ENCODE results near the gene RAB7B. TPM values are rescaled to one million over a fixed set of nuclear protein-coding genes. Genes with fewer than 3 reads are reported as not detected.

Gene RAB7B
- total RNA-seq, 1 experiment from 2014 or later: 25.7 TPM

DNA sequence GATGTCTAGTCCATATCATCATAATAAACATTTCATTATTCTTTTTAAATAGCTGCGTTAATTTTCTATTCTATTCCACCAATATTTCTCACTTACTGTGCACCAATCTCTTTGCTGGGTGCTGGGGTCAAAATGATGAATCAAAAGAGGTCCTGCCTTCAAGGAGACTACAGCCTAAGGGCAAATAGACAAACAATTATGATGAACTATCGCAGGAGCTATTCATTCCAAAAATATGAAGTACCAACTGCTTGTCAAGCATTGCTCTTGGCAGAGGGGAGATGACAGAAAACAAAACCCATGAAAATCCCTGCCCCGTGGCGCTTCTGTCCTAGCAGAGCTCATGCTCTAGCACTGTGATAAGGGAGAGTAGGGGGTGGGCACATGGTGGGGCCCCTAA, 31.1 kb downstream of the RAB7B start:
- Histone ChIP-seq H3K4me3 (no peak overlapping the region), H3K9me3 (no peaks in the 10 kb centered on the region), H3K27me3 (no peaks in the 10 kb centered on the region), H3K36me3 (no peaks in the 10 kb centered on the region; the same call in 1 of the 2 replicates)
- DNase-seq: no peak

- Histone ChIP-seq H3K4me3 (no peak overlapping the region), H3K36me3 (no peaks in the 10 kb centered on the region), H3K27me3 (no peaks in the 10 kb centered on the region), H3K9me3 (no peaks in the 10 kb centered on the region)
- no peak for DNase-seq
These were observed 32.1 kb downstream of the RAB7B start for GRCh38 chr1:205971082-205971481.

DNA sequence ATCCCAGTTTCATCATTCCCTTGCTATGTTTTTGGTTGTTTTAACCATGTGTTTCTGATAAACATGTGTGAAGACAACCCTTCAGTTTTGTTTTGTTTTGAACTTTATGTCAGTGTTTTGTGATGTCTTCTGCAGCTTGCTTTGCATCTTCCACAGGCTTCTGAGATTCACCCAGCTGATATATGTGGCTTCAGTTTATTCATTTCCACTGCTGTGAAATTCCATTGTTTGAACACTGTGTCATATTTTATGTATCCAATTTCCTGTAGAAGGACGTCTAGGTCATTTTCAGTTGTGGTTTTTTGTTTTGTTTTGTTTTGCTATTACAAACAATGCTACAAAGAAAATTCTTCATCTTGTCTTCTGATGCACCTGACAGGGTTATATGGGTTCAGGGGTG, 32.7 kb downstream of the RAB7B start:
- Histone ChIP-seq H3K4me3 (no peak overlapping the region), H3K9me3 (no peaks in the 10 kb centered on the region), H3K36me3 (no peaks in the 10 kb centered on the region), H3K27me3 (no peaks in the 10 kb centered on the region)
- DNase-seq: no peak

DNA sequence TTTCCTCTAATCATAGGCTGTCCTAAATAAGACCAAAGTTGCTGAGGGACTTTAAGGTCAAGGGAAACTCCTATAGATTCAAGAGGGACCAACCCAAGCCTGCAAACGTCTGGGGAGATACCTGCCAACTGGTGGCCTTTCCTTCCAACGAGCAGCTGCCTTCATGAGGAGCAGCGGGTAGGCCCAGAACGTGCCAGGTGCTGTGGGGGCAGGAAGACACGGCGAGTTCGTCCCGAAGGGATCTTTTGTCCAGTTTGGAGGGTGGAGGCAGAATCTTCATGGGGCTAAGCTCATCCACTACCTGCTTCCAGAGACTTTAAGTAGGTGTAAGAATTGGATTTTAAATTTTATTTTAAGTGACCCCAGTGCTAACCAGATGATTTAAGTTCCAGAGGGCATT, 34.0 kb downstream of the RAB7B start:
- Histone ChIP-seq H3K27me3 (no peaks in the 10 kb centered on the region), H3K4me3 (no peak overlapping the region), H3K9me3 (no peaks in the 10 kb centered on the region), H3K36me3 (no peaks in the 10 kb centered on the region)
- DNase-seq: no peak

DNA sequence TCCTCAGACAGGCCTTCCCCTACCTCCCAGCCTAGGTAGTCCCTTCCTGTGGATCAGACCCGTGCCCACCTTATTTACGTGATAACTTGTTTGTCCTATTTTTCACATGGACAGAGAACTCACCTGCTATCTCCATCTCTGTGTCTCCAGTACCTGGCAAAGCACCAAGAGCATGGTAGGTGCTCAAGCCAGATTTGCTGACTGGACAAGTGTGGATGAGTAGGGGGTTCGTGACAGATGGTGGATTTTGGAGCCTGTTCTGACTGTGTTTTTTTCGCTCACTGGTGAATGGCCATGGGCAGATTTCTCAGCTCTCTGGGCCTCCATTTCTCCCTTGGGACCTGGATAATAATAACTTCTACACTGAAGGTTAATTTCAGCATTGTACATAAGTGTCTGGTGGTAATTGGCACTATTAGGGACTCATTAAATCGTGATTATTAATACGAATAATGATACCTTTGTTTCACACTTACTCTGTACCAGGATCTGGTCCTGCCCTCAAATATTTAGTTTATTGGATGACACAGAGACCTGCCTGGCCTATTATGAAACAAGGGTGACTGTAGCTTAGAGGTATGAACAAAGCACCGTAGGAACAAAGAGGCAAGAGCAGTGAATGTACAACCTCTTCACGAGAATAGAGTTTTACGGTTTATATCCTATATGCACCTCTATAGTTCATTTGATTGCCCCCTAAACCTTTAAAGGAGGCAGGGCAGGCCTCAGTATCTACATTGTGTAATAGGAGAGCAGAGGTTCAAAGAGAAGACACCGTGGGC, 35.5 kb downstream of the RAB7B start:
- Histone ChIP-seq H3K27me3 (no peaks in the 10 kb centered on the region), H3K36me3 (no peaks in the 10 kb centered on the region), H3K9me3 (no peaks in the 10 kb centered on the region), H3K4me3 (no peak overlapping the region)
- no peak for DNase-seq

DNA sequence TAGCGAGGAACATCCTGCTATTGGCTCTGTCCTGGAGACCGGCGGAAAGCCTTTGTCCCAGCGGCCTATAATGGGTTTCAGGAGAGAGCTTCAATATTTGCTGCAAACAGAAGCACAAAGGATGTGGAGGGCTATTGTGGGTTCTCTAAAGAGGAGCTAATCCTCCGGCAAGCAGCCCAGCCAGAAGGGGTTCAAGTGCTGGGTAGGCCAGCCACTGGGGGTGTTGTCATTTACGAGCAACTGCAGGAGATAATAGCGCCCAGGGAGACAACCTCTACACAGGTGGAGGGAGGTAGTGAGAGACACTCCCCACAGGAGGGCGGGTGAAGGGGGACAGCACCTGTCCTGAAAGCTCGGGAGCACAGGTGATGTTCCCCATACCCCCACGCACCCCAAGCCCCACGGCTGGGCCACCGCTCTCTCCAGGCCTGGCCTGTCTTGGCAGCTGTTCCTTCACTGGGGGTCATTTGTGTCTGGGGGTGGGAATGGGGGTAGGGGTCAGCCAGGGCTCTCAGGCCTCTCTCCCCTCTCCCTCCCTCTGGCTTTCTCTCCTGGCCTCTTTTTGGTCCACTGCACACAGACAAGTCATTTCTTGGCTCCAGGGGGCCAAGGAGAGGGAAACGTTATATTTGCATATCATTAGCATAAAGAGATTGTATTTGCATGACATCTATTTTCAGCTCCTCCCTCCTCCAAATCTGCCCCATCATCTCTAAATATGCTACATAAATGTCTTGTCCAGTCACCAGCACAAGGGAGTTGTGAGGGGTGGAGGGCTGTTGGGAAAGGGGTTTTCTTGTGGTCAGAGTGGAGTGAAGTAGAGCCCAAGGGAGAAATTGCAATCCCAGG, 37.9 kb downstream of the RAB7B start:
- H3K36me3 ChIP-seq: no peaks in the 10 kb centered on the region
- H3K27me3 ChIP-seq: no peaks in the 10 kb centered on the region
- no peaks in the 10 kb centered on the region for H3K9me3 ChIP-seq
- H3K4me3 ChIP-seq: no peak overlapping the region
- DNase-seq: no peak

DNA sequence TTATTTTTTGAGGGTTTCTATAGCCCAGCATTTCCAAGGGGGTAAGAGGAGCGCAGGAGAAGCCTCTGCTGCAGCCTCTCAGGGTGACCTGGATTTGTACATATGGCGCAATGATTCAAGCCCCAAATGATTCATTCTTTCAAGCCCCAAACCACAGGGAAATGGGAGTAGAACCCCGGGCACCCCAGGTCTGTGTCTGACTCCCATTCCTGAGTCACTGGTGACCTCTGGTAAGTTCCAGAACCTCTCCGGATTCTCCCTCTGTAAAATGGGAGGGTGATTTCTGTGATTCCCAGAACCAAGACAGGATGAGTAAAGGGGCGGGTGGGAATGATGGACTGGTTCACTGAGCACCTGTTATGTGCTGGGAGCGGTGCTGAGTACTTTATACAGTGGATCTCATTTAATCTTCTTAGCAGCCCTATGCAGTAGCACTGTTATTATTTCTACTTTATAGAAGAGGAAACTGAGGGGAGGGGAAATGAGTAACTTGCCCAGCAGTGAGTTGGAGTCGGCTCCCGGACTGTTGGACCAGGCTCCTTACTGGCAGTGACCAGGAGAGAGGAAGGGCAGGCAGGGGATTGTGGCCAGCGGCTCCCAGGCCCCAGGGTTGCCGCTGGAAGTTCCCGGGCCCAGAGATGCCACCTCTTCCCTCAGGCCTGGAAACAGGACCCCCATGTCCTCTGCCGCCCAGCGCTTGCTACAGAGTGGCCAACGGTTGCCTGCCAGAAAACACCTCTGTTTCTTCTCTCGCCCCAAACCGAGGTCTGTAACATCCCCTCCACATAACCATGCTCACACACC, 39.6 kb downstream of the RAB7B start:
- H3K36me3 ChIP-seq: no peaks in the 10 kb centered on the region
- H3K4me3 ChIP-seq: no peak overlapping the region
- DNase-seq: no peak

DNA sequence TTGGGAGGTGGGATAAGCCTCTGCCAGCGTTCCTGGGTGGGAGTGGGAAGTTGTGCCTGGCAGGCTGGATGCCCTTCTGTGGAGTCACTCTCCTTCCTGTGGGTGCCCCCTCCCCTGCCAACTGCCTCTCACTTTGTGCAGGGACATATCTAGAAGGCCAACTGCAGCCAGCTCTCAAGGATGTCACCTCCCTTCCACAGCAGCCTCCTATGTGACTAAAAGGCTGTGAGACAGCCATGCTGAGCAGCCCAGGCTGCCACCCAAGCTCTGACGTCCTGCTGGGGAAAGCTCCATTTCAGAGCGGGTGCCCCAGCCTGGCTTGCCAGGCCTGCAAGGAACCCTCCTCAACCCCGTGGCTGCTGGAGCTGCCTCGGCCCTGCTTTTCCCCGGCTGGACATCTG, 40.4 kb downstream of the RAB7B start:
- Histone ChIP-seq H3K27me3 (peaks cover 4% of the 10 kb centered on the region; the same call in 1 of the 2 replicates), H3K9me3 (no peaks in the 10 kb centered on the region)
- DNase-seq: no peak

More for the DNA sequence above, 39.6 kb downstream of the RAB7B start:
- Histone ChIP-seq H3K9me3 (no peaks in the 10 kb centered on the region), H3K27me3 (peaks cover 3% of the 10 kb centered on the region; the same call in 1 of the 2 replicates)

GRCh38 chr1:205961991-205962820, 41.0 kb downstream of the RAB7B start:
- no peak overlapping the region for H3K4me3 ChIP-seq
- H3K27me3 ChIP-seq: peaks cover 4% of the 10 kb centered on the region; the same call in 1 of the 2 replicates
- H3K36me3 ChIP-seq: no peaks in the 10 kb centered on the region
- DNase-seq: peak; percentile 43
- H3K9me3 ChIP-seq: no peaks in the 10 kb centered on the region

More for the DNA sequence above, 40.4 kb downstream of the RAB7B start:
- Histone ChIP-seq H3K36me3 (no peaks in the 10 kb centered on the region), H3K4me3 (no peak overlapping the region)

GRCh38 chr1:205961405-205961804, 41.8 kb downstream of the RAB7B start:
- H3K36me3 ChIP-seq: no peaks in the 10 kb centered on the region
- peaks cover 4% of the 10 kb centered on the region; the same call in 1 of the 2 replicates for H3K27me3 ChIP-seq
- H3K4me3 ChIP-seq: no peak overlapping the region
- H3K9me3 ChIP-seq: no peaks in the 10 kb centered on the region
- no peak for DNase-seq

DNA sequence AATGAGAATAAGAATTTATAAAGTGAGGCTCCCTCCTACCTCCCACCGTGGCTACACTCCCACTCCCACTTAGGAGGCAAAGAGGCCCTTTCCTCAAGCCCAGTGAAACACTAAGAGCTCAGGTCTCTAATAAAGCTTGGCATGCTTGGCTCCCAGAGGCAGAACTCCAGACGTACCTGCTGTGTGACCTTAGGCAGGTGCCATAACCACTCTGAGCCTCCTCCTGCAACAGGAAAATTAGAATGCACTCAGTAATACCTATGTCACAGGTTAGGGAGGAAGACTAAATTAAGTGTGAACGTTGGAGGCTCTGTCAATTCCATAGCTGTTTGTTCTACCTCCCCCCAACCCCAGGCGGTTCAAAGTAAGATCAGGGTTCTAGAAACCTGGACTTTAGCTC, 43.4 kb downstream of the RAB7B start:
- Histone ChIP-seq H3K36me3 (no peaks in the 10 kb centered on the region), H3K4me3 (no peak overlapping the region), H3K27me3 (peaks cover 4% of the 10 kb centered on the region; the same call in 1 of the 2 replicates), H3K9me3 (no peaks in the 10 kb centered on the region)
- no peak for DNase-seq

DNA sequence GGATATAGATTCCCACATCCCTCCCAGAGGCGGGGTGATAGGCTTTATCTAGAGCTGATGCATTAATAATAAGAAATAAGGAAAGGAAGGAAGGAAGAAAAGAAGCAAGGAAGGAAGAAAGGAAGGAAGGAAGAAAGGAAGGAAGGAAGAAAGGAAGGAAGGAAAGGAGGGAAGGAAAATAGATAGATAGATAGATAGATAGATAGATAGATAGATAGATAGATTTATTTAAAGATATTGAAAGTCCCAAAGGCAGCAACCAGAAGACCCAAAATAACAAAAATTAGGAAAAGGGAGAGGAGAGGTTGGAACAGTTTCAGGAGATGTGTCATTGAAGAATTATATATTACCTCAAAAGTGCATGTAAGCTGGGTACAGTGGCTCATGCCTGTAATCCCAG, 47.7 kb downstream of the RAB7B start:
- no peak for DNase-seq
- peaks cover 4% of the 10 kb centered on the region; the same call in 1 of the 2 replicates for H3K27me3 ChIP-seq
- no peak overlapping the region for H3K4me3 ChIP-seq
- no peaks in the 10 kb centered on the region for H3K36me3 ChIP-seq
- no peaks in the 10 kb centered on the region for H3K9me3 ChIP-seq

- DNase-seq: no peak
- Histone ChIP-seq H3K9me3 (no peaks in the 10 kb centered on the region), H3K27me3 (peaks cover 4% of the 10 kb centered on the region; the same call in 1 of the 2 replicates), H3K36me3 (no peaks in the 10 kb centered on the region), H3K4me3 (no peak overlapping the region)
These were observed 48.3 kb downstream of the RAB7B start for GRCh38 chr1:205954819-205955404.

GRCh38 chr1:205951746-205952145, 51.4 kb downstream of the RAB7B start:
- H3K9me3 ChIP-seq: no peaks in the 10 kb centered on the region
- no peak overlapping the region for H3K4me3 ChIP-seq
- no peaks in the 10 kb centered on the region; the same call in 1 of the 2 replicates for H3K27me3 ChIP-seq
- DNase-seq: no peak
- no peaks in the 10 kb centered on the region for H3K36me3 ChIP-seq

GRCh38 chr1:205950826-205951549, 52.2 kb downstream of the RAB7B start:
- Histone ChIP-seq H3K4me3 (no peak overlapping the region), H3K9me3 (no peaks in the 10 kb centered on the region), H3K27me3 (peaks cover 2% of the 10 kb centered on the region; the same call in 1 of the 2 replicates), H3K36me3 (no peaks in the 10 kb centered on the region)
- peak; percentile 74 for DNase-seq

All from MG63 (cell line).